Neural cell (in vitro differentiated cells): Measurements from ENCODE around the gene ANGEL2. TPM values are rescaled to one million over a fixed set of nuclear protein-coding genes. Genes with fewer than 3 reads are reported as not detected.

Experiments used
- H2AFZ ChIP-seq: fragments of 200-600, 300-800 bp; sonication (generic), shearing (Covaris generic); 2 replicates; pipeline ENCODE4 v1.6.0; 2014; ENCODE audit warnings: low read depth, mild to moderate bottlenecking, antibody characterized with exemption, low read length, moderate library complexity
- H3F3A ChIP-seq: fragments of 200-600 bp; shearing (Covaris generic); 2 replicates; pipeline ENCODE4 v1.6.1; 2016; ENCODE audit warnings: mild to moderate bottlenecking, moderate library complexity, mixed read lengths, antibody characterized with exemption, low read length; ENCODE audit not compliant: insufficient read depth, poor library complexity, severe bottlenecking
- H3K27ac ChIP-seq: fragments of 200-600, 300-800 bp; sonication (generic), shearing (Covaris generic); 2 replicates; pipeline ENCODE4 v1.5.1; 2014; ENCODE audit warnings: mild to moderate bottlenecking, low read length, moderate library complexity
- H3K27me3 ChIP-seq: fragments of 300-800, 200-600 bp; sonication (generic), shearing (Covaris generic); 2 replicates; pipeline ENCODE4 v1.6.0; 2014; ENCODE audit warnings: mild to moderate bottlenecking, low read depth, low read length, moderate library complexity; ENCODE audit not compliant: insufficient read depth
- H3K36me3 ChIP-seq: fragments of 300-800, 200-600 bp; sonication (generic), shearing (Covaris generic); 2 replicates; pipeline ENCODE4 v1.5.1; 2014; ENCODE audit warnings: mild to moderate bottlenecking, antibody characterized with exemption, low read length, moderate library complexity; ENCODE audit not compliant: insufficient read depth
- H3K4me2 ChIP-seq: fragments of 300-800, 200-600 bp; sonication (generic), shearing (Covaris generic); 2 replicates; pipeline ENCODE4 v1.6.0; 2014; ENCODE audit warnings: mild to moderate bottlenecking, low read length
- H3K4me3 ChIP-seq: fragments of 300-800, 200-600 bp; sonication (generic), shearing (Covaris generic); 2 replicates; pipeline ENCODE4 v1.5.1; 2014; ENCODE audit warnings: mild to moderate bottlenecking, low read length, moderate library complexity
- H3K79me2 ChIP-seq: fragments of 200-600 bp; shearing (Covaris generic); replicated peaks from 2 replicates; pipeline ENCODE4 v1.6.0; 2014; ENCODE audit warnings: mild to moderate bottlenecking, low read length, moderate library complexity; ENCODE audit not compliant: insufficient read depth
- H3K9ac ChIP-seq: fragments of 300-800, 200-600 bp; sonication (generic), shearing (Covaris generic); 2 replicates; pipeline ENCODE4 v1.6.1; 2016; ENCODE audit warnings: mild to moderate bottlenecking, low read length, mixed read lengths
- H3K9me2 ChIP-seq: fragments of 200-600 bp; shearing (Covaris generic); 2 replicates; pipeline ENCODE4 v1.6.1; 2016; ENCODE audit warnings: mild to moderate bottlenecking, low read length, mixed read lengths; ENCODE audit not compliant: insufficient read depth
- H3K9me3 ChIP-seq: fragments of 200-600, 300-800 bp; sonication (generic), shearing (Covaris generic); 2 replicates; pipeline ENCODE4 v1.6.1; 2016; ENCODE audit warnings: mild to moderate bottlenecking, mixed run types, low read length, moderate library complexity, mixed read lengths
- H4K20me1 ChIP-seq: fragments of 200-600 bp; shearing (Covaris generic); 2 replicates; pipeline ENCODE4 v1.6.1; 2016; ENCODE audit warnings: mild to moderate bottlenecking, mixed run types; ENCODE audit not compliant: insufficient read depth
- EP300 ChIP-seq: fragments of 450-650 bp; conservative IDR thresholded peaks from 2 replicates; pipeline ENCODE4 v1.6.1; 2014; ENCODE audit warnings: antibody characterized with exemption, mild to moderate bottlenecking, moderate library complexity; ENCODE audit not compliant: poor library complexity, severe bottlenecking
- EZH2 ChIP-seq: fragments of 200-600, 300-800 bp; shearing (Covaris generic), sonication (generic); IDR thresholded peaks from 2 replicates; pipeline ENCODE4 v1.6.1; 2014; ENCODE audit warnings: antibody characterized with exemption, low read length, borderline replicate concordance, mild to moderate bottlenecking; ENCODE audit not compliant: insufficient read depth, poor library complexity, severe bottlenecking
- MXI1 ChIP-seq: fragments of 450-650 bp; conservative IDR thresholded peaks from 2 replicates; pipeline ENCODE4 v1.6.1; 2014; ENCODE audit warnings: antibody characterized with exemption, mild to moderate bottlenecking; ENCODE audit not compliant: poor library complexity, severe bottlenecking
- POLR2AphosphoS5 ChIP-seq: IDR thresholded peaks from 2 replicates; pipeline ENCODE4 v1.6.1; 2012
- RAD21 ChIP-seq: fragments of 450-650 bp; conservative IDR thresholded peaks from 2 replicates; pipeline ENCODE4 v1.6.1; 2014; ENCODE audit warnings: antibody characterized with exemption, mild to moderate bottlenecking, moderate library complexity
- SMC3 ChIP-seq: fragments of 450-650 bp; conservative IDR thresholded peaks from 2 replicates; pipeline ENCODE4 v1.6.1; 2014; ENCODE audit warnings: antibody characterized with exemption, mild to moderate bottlenecking, moderate library complexity; ENCODE audit not compliant: poor library complexity
- TAF1 ChIP-seq: IDR thresholded peaks from 2 replicates; pipeline ENCODE4 v1.6.1; 2012; ENCODE audit warnings: low read depth
- polyA plus RNA-seq: library from polyadenylated mRNA; depleted of rRNA; stranded (reverse); fragments of >200 nt; gene quantifications from 2 replicates; pipeline ENCODE4 v1.2.3, GENCODE V29; 2014
- TF ChIP-seq, protein P1 (sequence below): fragments of 450-650 bp; IDR thresholded peaks from 2 replicates; pipeline ENCODE4 v1.5.1; 2014; ENCODE audit warnings: antibody characterized with exemption, mild to moderate bottlenecking, moderate library complexity; ENCODE audit not compliant: poor library complexity, severe bottlenecking
- TF ChIP-seq, protein P2 (sequence below): IDR thresholded peaks from 2 replicates; pipeline ENCODE4 v1.6.1; 2012; ENCODE audit warnings: borderline replicate concordance

ANGEL2 gene
- polyA plus RNA-seq, 1 donor from 2014 or later, result 58.7 TPM

DNA sequence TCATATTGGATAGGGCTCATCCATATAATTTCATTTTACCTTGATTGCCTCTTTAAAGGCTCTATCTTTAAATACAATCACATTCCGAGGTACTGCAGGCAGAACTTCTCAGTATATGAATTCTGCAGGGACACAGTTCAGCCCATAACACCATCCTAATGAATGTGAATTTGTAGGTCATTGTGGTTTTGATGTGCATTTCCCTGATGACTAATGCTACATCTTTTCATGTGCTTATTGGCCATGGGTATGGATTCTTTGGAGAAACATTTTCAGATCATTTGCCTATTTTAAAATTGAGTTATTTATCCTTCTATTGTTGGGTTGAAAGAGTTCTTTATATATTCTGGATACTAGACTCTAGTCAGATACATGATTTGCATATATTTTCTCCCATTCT lies 25.8 kb upstream of the ANGEL2 start:
- Histone ChIP-seq H3F3A (no peaks in the 10 kb centered on the region), H3K36me3 (no peaks in the 10 kb centered on the region), H3K9me3 (no peaks in the 10 kb centered on the region), H3K9me2 (no peaks in the 10 kb centered on the region), H3K4me3 (no peak overlapping the region), H3K79me2 (no peaks in the 10 kb centered on the region), H3K27ac (no peak overlapping the region), H3K27me3 (no peaks in the 10 kb centered on the region), H2AFZ (no peak overlapping the region), H4K20me1 (no peaks in the 10 kb centered on the region), H3K4me2 (no peak overlapping the region), H3K9ac (no peak overlapping the region)
- TF ChIP-seq, protein P1, sequence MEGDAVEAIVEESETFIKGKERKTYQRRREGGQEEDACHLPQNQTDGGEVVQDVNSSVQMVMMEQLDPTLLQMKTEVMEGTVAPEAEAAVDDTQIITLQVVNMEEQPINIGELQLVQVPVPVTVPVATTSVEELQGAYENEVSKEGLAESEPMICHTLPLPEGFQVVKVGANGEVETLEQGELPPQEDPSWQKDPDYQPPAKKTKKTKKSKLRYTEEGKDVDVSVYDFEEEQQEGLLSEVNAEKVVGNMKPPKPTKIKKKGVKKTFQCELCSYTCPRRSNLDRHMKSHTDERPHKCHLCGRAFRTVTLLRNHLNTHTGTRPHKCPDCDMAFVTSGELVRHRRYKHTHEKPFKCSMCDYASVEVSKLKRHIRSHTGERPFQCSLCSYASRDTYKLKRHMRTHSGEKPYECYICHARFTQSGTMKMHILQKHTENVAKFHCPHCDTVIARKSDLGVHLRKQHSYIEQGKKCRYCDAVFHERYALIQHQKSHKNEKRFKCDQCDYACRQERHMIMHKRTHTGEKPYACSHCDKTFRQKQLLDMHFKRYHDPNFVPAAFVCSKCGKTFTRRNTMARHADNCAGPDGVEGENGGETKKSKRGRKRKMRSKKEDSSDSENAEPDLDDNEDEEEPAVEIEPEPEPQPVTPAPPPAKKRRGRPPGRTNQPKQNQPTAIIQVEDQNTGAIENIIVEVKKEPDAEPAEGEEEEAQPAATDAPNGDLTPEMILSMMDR, result no peak
- TF ChIP-seq SMC3 (no peak), MXI1 (no peak), EZH2 (no peak), POLR2AphosphoS5 (no peak), RAD21 (no peak), TAF1 (no peak), EP300 (no peak)
- TF ChIP-seq, protein P2, sequence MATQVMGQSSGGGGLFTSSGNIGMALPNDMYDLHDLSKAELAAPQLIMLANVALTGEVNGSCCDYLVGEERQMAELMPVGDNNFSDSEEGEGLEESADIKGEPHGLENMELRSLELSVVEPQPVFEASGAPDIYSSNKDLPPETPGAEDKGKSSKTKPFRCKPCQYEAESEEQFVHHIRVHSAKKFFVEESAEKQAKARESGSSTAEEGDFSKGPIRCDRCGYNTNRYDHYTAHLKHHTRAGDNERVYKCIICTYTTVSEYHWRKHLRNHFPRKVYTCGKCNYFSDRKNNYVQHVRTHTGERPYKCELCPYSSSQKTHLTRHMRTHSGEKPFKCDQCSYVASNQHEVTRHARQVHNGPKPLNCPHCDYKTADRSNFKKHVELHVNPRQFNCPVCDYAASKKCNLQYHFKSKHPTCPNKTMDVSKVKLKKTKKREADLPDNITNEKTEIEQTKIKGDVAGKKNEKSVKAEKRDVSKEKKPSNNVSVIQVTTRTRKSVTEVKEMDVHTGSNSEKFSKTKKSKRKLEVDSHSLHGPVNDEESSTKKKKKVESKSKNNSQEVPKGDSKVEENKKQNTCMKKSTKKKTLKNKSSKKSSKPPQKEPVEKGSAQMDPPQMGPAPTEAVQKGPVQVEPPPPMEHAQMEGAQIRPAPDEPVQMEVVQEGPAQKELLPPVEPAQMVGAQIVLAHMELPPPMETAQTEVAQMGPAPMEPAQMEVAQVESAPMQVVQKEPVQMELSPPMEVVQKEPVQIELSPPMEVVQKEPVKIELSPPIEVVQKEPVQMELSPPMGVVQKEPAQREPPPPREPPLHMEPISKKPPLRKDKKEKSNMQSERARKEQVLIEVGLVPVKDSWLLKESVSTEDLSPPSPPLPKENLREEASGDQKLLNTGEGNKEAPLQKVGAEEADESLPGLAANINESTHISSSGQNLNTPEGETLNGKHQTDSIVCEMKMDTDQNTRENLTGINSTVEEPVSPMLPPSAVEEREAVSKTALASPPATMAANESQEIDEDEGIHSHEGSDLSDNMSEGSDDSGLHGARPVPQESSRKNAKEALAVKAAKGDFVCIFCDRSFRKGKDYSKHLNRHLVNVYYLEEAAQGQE, result no peak

DNA sequence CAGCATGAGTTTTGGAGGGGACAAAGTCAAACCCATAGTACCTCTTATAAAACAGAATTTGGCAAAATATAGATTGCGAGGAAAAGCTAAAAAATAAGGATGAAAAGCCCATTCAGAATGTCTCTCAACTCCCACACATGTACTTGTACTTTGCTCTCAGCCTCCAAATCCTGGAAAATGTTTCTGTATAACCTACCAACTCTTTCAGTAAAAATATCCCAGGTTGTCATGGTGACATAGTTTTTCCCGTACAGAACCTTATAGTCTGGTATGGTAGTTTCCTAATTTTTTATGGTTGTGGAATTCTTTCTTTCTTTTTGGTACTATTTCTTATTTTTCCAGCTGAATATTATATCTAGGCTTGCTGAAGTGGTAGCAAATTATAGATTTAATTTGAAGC lies 19.9 kb upstream of the ANGEL2 start:
- Histone ChIP-seq H3K27ac (no peak overlapping the region), H3K79me2 (no peaks in the 10 kb centered on the region), H3K27me3 (no peaks in the 10 kb centered on the region), H2AFZ (no peak overlapping the region), H3K4me3 (no peak overlapping the region), H3K9me2 (no peaks in the 10 kb centered on the region), H3K9ac (no peak overlapping the region), H3F3A (no peaks in the 10 kb centered on the region), H3K36me3 (no peaks in the 10 kb centered on the region), H3K9me3 (no peaks in the 10 kb centered on the region), H3K4me2 (no peak overlapping the region), H4K20me1 (no peaks in the 10 kb centered on the region)
- no peak for TF ChIP-seq SMC3
- TF ChIP-seq, protein P2, result no peak
- no peak for TF ChIP-seq EZH2
- TF ChIP-seq POLR2AphosphoS5, result no peak
- TF ChIP-seq EP300, result no peak
- TF ChIP-seq, protein P1, result no peak
- no peak for TF ChIP-seq TAF1
- no peak for TF ChIP-seq MXI1
- no peak for TF ChIP-seq RAD21
